ENCODE data around the gene SLC7A14.

The SLC7A14 gene

GRCh38 chr3:170585937-170586310, at the start of gene SLC7A14:
Gene SLC7A14 (minus strand): TSS chr3:170586075. CDS start chr3:170526936, 59,139 bp downstream.
- no peak for DNase-seq (ENCODE audit: low read depth in 3 of 3, low spot score in 1 of 3)

- no peak for DNase-seq (ENCODE audit: low read depth in 3 of 3, low spot score in 1 of 3)
Measured at GRCh38 chr3:170635385-170635735, 49.5 kb upstream of the SLC7A14 start.

DNA sequence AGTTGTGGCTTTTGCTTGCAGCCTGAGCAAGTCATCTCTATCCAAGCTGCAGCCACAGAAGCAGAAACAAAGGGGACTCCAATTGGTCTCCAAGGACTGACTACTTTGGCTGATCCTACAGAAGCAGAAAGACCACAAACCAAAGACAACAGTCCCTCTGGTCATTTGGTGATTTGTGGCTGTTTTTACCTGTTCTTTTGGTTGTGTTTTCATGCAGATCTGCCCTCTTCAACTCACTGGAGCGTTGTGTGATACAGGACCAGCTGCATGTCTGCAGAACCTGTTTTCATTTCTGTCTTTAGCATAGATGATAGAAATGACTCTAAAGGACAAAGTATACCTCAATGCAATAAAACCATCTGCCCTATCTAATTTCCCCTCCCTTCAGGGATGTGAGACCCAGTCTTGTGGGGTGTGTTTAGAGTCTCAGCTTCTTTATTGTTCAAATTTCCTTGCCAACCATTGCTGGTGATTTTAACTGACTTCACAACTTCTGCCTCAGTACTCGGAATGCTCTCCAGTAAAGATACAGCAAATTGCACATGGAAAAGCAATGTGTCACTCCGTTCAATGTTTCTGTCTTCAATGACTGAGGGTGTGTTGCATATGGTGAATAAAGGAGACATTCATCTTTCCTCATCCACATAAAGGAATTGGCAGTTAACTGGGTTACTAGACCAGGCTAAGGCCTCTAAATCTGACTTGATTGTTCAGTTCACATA, 48.9 kb upstream of the SLC7A14 start:
- DNase-seq (ENCODE audit: low read depth in 3 of 3, low spot score in 1 of 3), result no peak

DNA sequence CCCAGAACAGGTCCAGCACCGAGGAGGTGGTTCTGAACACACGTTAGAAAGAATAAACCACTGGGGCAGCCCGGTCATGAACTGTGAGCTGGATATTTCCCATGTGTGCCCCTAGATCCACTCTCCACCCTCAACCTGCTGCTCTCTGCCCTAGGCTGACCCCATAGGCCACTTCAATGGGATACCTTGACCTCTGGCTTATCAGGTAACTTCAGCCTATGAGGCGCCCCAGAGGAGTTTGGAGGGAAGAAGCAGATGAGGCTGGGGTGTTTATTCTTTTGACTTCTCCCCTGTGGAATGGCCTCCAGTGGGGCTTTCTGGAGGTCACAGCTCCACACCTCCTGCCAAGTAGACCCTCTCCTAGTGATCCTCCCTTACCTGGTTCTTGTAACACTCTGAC, 47.7 kb upstream of the SLC7A14 start:
- DNase-seq (ENCODE audit: low read depth in 3 of 3, low spot score in 1 of 3), result no peak

DNA sequence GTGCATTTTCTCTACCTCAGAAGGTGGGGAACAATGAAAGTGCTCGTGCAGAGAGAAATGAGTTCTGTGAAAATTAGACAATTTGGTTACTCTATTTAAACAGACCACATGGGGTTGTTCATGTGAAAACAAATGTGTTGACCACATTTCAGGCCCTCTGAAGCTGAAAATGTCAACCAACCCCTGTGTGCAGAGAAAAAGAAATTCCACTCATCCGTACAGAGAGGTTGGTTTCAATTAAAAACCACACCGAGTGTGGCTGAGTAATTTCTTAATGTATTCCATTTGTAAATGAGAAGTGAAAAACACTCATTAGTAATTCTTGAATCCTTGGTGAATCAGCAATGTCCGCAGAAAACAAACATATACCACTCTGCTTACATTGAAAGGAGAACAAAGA, 46.9 kb upstream of the SLC7A14 start:
- DNase-seq (ENCODE audit: low read depth in 3 of 3, low spot score in 1 of 3), result no peak

- no peak for DNase-seq (ENCODE audit: low read depth in 3 of 3, low spot score in 1 of 3)
Measured at GRCh38 chr3:170631755-170632488, 46.0 kb upstream of the SLC7A14 start.

- DNase-seq (ENCODE audit: low read depth in 3 of 3, low spot score in 1 of 3), result no peak
Measured at GRCh38 chr3:170623524-170623923, 37.6 kb upstream of the SLC7A14 start.

GRCh38 chr3:170622369-170623159, 36.7 kb upstream of the SLC7A14 start:
- no peak for DNase-seq (ENCODE audit: low read depth in 3 of 3, low spot score in 1 of 3)

- DNase-seq (ENCODE audit: low read depth in 3 of 3, low spot score in 1 of 3), result no peak
Measured at GRCh38 chr3:170621256-170621655, 35.4 kb upstream of the SLC7A14 start.

GRCh38 chr3:170614214-170614966, 28.5 kb upstream of the SLC7A14 start:
- no peak for DNase-seq (ENCODE audit: low read depth in 3 of 3, low spot score in 1 of 3)

DNA sequence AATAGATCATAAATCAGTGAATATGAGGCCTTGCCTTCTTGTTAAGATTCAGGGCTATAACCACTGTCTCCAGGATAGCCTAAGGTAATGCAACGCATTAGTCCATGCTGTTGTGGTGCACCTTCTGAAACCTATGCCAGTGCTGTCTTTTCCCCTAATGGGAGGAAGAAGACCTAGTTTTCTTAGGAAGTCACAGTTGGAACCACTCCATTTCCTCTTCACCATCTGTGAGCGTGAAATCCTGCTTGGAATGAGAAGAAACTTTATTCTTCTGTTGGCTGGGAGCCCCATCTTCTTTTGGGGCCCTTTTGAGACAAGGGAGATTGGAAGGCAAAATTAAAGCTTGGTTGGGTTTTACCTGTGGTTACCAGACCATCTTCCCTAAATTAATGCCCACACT, 25.9 kb upstream of the SLC7A14 start:
- DNase-seq (ENCODE audit: low read depth in 3 of 3, low spot score in 1 of 3), result no peak

GRCh38 chr3:170610321-170610884, 24.5 kb upstream of the SLC7A14 start:
- no peak for DNase-seq (ENCODE audit: low read depth in 3 of 3, low spot score in 1 of 3)

- DNase-seq (ENCODE audit: low read depth in 3 of 3, low spot score in 1 of 3), result no peak
Measured at GRCh38 chr3:170608475-170608874, 22.6 kb upstream of the SLC7A14 start.

GRCh38 chr3:170606675-170607074, 20.8 kb upstream of the SLC7A14 start:
- DNase-seq (ENCODE audit: low read depth in 3 of 3, low spot score in 1 of 3), result no peak

- DNase-seq (ENCODE audit: low read depth in 3 of 3, low spot score in 1 of 3), result no peak
Measured at GRCh38 chr3:170605490-170605889, 19.6 kb upstream of the SLC7A14 start.

DNA sequence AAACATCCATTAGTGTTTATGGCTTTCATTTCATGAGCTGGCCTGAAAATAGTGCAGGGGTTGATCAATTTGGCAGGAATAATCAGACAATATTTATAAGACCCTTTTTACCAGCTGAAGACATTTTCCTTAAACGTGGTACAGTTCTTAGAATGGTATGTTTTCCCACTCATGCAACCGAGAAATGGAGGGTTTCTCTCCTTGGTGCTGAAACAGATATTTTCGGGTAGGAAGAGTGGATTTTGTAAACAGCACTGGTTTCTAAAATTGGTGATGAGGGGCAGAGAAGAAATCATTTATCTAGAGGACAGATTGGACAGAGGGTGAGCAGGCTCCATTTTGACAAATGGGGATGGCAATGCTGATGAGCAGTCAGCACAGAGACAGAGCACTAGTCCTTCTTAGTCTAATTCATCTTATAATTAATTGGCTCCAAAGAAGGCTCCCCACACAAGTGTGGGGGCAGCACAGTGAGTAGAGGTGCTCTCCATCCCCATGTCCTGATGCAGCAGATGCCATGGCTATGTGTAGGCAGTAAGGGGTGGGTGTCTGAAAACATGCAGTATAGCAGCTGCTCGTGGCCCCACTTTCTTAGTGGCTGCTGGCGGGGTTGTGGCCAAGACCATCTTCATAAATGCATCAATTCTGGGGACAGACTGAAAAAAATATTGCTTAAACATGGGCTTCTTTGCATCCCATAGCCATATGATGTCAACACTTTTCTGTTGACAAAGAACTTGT, 18.1 kb upstream of the SLC7A14 start:
- no peak for DNase-seq (ENCODE audit: low read depth in 3 of 3, low spot score in 1 of 3)

GRCh38 chr3:170602556-170602955, 16.7 kb upstream of the SLC7A14 start:
- DNase-seq (ENCODE audit: low read depth in 3 of 3, low spot score in 1 of 3), result no peak

DNA sequence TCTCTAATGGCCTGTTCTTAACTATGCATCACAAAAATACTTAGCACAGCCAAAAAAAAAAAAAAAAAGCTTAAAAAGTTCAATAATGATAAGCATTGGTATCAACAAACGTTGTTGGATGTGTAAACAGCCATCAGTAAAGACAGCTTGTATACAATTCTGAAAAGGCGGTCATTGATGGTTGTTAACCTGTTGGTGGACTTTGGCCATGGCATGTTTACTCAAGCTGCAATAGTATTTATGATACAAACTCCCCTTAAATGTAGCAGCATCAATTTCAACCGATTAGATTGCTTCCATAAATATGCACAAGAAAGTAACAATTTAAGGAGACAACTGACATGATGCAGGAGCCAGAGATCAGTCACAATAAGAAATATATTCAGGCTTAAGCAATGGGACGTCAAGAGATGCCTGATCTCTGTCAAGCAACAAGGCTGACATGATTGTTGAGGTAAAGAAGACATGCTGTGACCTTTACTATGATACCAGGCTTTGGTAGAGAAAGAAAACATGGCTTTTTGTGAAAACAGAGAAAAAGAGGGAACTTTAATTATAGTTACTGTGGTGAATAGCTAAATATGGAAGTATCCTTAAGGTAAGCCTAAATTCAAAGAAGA, 14.2 kb upstream of the SLC7A14 start:
- no peak for DNase-seq (ENCODE audit: low read depth in 3 of 3, low spot score in 1 of 3)

GRCh38 chr3:170599091-170599490, 13.2 kb upstream of the SLC7A14 start:
- DNase-seq (ENCODE audit: low read depth in 3 of 3, low spot score in 1 of 3), result no peak

GRCh38 chr3:170598091-170598502, 12.2 kb upstream of the SLC7A14 start:
- DNase-seq (ENCODE audit: low read depth in 3 of 3, low spot score in 1 of 3), result no peak
